HUES6 (cell line): ENCODE data around the gene ADARB1.

ENCODE experiments used
- H3K27ac ChIP-seq: 2 replicates; pipeline ENCODE4 v1.7.0; 2013; ENCODE audit warnings: low read depth, mild to moderate bottlenecking, low read length, inconsistent platforms
- H3K27me3 ChIP-seq: 2 replicates; pipeline ENCODE4 v1.6.1; 2013; ENCODE audit warnings: low read length; ENCODE audit not compliant: control insufficient read depth, insufficient read depth
- H3K36me3 ChIP-seq: 2 replicates; pipeline ENCODE4 v1.6.1; 2013; ENCODE audit warnings: low read length; ENCODE audit not compliant: control insufficient read depth, insufficient read depth
- H3K4me1 ChIP-seq: 2 replicates; pipeline ENCODE4 v1.6.1; 2013; ENCODE audit warnings: low read length; ENCODE audit not compliant: control insufficient read depth, insufficient read depth
- H3K4me3 ChIP-seq: 2 replicates; pipeline ENCODE4 v1.5.1; 2013; ENCODE audit warnings: low read depth, low read length
- H3K9ac ChIP-seq: one replicate; pipeline ENCODE4 v1.6.1; 2013; ENCODE audit warnings: mild to moderate bottlenecking, low read length
- H3K9me3 ChIP-seq: 2 replicates; pipeline ENCODE4 v1.6.1; 2013; ENCODE audit warnings: low read depth, low read length; ENCODE audit not compliant: control insufficient read depth, insufficient read depth

The ADARB1 gene

GRCh38 chr21:45253633-45254459 is 179.5 kb downstream of the ADARB1 start:
- Histone ChIP-seq H3K9ac (no peak overlapping the region), H3K4me3 (no peak overlapping the region), H3K9me3 (no peaks in the 10 kb centered on the region), H3K27ac (no peak overlapping the region), H3K36me3 (no peaks in the 10 kb centered on the region), H3K4me1 (peaks cover 14% of the 10 kb centered on the region), H3K27me3 (no peaks in the 10 kb centered on the region)

DNA sequence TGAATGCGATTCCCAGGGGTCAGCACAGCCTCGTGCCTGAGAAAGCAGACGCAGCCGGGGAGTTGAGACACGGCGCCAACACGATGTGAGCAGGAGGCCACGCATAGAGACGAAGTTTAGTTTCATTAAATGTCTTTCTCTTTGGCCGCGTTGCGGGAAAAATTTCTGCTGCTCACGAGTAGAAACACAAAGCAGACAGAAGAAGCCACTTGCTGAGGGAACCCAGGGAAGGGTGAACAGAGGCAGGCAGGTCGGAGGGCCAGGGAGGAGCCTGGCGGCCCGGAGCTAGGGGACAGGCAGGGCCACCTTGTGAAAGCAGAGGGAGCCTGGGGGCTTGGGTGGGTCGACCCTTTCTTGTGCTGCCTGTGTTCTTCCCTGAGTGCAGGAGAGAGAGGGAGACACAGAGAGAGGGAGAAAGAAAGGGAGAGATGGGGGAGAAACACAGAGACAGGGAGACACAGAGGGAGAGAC is 180.1 kb downstream of the ADARB1 start:
- Histone ChIP-seq H3K9ac (no peak overlapping the region), H3K27ac (no peak overlapping the region), H3K36me3 (no peaks in the 10 kb centered on the region), H3K4me3 (no peak overlapping the region), H3K4me1 (peaks cover 9% of the 10 kb centered on the region; the same call in 1 of the 2 replicates), H3K27me3 (no peaks in the 10 kb centered on the region), H3K9me3 (no peaks in the 10 kb centered on the region)

GRCh38 chr21:45255381-45256020 is 181.1 kb downstream of the ADARB1 start:
- H3K9ac ChIP-seq = no peak overlapping the region

DNA sequence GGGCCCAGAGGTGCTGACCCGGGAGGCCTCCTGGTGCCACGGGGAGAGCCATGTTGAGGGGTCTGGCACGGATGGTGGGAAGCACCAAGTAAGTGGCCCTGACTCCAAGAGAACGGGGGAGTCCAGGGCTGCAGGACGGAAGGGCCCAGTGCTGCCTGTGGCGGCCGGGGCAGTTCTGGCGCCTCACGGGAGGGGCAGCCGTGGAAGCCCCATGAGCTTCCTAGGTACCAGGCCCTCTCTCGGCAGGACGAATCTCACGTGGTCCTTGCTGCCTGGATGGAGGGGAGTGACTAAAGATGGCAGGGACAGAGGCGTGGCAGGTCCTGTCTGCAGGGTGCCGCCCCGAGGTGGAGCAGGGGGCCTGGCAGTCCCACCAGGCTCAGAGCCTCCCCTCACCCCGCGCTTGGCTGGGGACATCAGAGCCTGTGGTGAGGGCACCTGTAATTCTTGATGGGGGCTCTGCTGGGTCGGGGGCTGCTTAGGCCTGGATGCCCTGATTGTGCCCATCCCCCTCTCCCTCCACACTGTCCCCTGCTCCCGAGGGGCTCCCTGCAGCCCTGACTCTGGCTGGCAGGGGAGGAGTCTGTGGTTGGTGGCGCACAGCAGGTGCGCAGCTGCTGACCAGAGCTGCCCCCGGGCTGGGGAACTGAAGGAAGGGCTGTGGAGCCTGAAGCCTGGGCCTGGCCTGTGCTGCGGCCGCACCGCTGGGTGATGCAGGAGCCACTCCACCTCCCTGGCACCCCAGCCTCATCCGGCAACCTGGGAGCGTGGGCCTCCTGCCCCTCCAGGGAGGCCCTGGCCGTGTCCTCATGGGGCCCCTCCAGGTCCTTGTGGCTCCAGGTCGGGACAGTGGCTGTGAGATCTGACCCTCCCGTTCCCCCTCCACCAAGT is 181.9 kb downstream of the ADARB1 start:
- Histone ChIP-seq H3K27me3 (no peaks in the 10 kb centered on the region), H3K27ac (no peak overlapping the region), H3K4me1 (peaks cover 9% of the 10 kb centered on the region; the same call in 1 of the 2 replicates), H3K36me3 (no peaks in the 10 kb centered on the region), H3K4me3 (no peak overlapping the region), H3K9me3 (no peaks in the 10 kb centered on the region), H3K9ac (no peak overlapping the region)

More at GRCh38 chr21:45255381-45256020, 181.1 kb downstream of the ADARB1 start:
- Histone ChIP-seq H3K9me3 (no peaks in the 10 kb centered on the region), H3K4me1 (peaks cover 9% of the 10 kb centered on the region; the same call in 1 of the 2 replicates), H3K27ac (no peak overlapping the region), H3K27me3 (no peaks in the 10 kb centered on the region), H3K36me3 (no peaks in the 10 kb centered on the region), H3K4me3 (no peak overlapping the region)

DNA sequence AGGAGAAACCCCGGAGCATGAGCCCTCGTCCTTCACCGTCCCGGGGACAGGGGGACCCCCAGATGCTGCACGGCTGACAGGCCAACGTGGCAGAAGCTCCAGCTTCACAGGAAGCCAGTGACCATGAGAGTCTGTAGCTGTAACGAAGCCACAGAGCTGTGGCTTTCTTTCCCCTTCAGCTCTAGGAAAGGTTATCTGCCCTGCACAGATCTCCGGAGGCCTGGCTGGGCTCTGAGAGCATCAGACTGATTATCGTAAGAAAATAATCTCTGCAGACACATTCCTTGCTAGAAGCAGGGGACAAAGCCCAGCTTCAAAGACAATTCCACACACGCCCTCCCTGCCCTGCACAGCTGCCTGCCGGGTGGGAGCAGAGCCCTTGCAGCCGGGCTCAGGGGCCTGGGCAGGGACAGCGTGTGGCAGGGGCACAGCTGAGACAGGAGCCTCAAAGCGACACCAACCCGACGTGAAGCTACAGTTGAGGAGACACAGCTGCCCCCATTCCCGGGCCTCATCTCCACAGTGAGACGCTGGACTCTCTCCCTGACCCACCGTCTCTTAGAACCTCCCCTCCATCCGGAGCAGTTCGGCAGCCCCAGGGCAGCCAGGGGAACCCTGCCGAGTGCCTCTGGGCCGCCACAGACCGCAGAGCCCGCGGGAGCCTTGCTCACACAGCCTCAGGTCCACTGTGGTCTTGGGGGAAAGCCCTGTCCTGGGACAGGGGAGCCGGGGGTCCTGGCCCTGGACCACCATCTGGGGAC is 182.7 kb downstream of the ADARB1 start:
- no peak overlapping the region for H3K27ac ChIP-seq
- peaks cover 4% of the 10 kb centered on the region; the same call in 1 of the 2 replicates for H3K36me3 ChIP-seq
- H3K4me3 ChIP-seq = no peak overlapping the region
- peaks cover 9% of the 10 kb centered on the region; the same call in 1 of the 2 replicates for H3K4me1 ChIP-seq
- H3K9me3 ChIP-seq = no peaks in the 10 kb centered on the region
- no peaks in the 10 kb centered on the region for H3K27me3 ChIP-seq
- H3K9ac ChIP-seq = no peak overlapping the region

GRCh38 chr21:45257673-45258341 is 183.4 kb downstream of the ADARB1 start:
- Histone ChIP-seq H3K27ac (no peak overlapping the region), H3K9me3 (no peaks in the 10 kb centered on the region), H3K4me3 (no peak overlapping the region), H3K9ac (no peak overlapping the region), H3K27me3 (no peaks in the 10 kb centered on the region), H3K36me3 (peaks cover 7% of the 10 kb centered on the region; the same call in 1 of the 2 replicates), H3K4me1 (peaks cover 9% of the 10 kb centered on the region; the same call in 1 of the 2 replicates)

- Histone ChIP-seq H3K4me1 (peaks cover 3% of the 10 kb centered on the region; the same call in 1 of the 2 replicates), H3K4me3 (no peak overlapping the region), H3K36me3 (peaks cover 13% of the 10 kb centered on the region), H3K9ac (no peak overlapping the region), H3K27me3 (no peaks in the 10 kb centered on the region), H3K27ac (no peak overlapping the region), H3K9me3 (no peaks in the 10 kb centered on the region)
Observed at GRCh38 chr21:45258466-45258865, 184.1 kb downstream of the ADARB1 start.

DNA sequence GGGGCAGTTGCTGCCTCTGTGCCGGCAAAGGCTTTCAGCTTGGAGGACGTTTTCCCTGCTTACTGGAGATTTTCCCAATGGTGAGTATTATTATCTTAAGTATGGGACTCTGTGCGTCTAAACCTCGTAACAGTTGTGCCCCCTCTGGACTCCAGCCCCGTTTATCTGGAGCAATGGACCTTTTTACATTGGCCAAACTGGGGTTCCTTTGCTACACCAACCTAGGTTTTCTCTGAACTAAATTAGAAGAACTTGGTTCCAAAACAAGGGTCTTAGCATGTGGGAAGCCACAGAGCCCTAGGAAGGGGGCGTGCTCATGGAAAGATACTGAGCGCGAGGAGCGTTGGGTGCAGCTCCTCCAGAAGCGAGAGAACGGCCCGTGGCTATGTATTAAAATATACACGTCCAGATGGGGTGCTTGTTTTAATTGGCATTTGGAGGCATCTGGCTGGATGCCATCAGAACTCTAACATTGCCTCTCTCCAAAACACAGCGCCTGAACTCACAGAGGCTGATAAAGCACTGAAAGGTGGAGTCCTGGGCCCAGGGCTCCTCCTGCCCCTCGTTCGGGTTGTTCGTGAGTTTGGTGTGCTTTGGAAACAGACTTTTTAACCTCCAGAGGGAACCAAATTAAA is 184.9 kb downstream of the ADARB1 start:
- H3K9ac ChIP-seq = no peak overlapping the region
- H3K36me3 ChIP-seq = peaks cover 21% of the 10 kb centered on the region
- H3K27me3 ChIP-seq = no peaks in the 10 kb centered on the region

DNA sequence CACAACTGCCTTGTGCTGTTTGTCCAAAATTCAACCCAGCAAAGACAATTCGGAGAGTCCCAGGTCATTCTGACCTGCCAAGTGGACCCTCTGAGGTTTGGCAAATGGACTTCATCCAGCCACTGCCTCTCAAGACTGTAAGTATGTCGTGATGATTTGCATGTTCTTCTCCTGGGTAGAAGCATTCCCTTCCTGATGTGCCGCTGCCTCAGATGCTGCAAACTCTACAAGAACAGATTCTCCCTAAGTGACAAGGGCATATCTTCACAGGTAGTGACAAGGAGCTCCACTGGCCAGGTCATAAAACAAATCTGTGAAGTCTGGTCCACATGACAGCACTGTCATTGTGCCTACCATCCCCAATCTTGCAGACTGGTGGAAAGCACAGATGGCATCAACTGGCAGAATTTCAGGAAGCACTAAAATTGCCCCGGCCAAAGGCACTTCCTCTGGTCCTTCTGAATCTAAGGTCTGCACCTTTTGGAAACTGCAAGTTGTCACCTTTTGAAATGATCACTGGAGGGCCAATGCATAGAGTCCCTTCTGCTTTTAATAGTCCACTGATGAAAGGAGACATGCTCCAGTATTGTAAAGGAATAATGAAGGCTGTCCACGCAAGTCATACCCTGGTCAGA is 185.9 kb downstream of the ADARB1 start:
- H3K4me1 ChIP-seq = peaks cover 3% of the 10 kb centered on the region; the same call in 1 of the 2 replicates
- no peak overlapping the region for H3K4me3 ChIP-seq
- H3K9me3 ChIP-seq = no peaks in the 10 kb centered on the region
- no peak overlapping the region for H3K9ac ChIP-seq
- no peak overlapping the region for H3K27ac ChIP-seq
- no peaks in the 10 kb centered on the region for H3K27me3 ChIP-seq
- peaks cover 30% of the 10 kb centered on the region for H3K36me3 ChIP-seq

More for the DNA sequence above, 184.9 kb downstream of the ADARB1 start:
- Histone ChIP-seq H3K27ac (no peak overlapping the region), H3K4me1 (peaks cover 3% of the 10 kb centered on the region; the same call in 1 of the 2 replicates), H3K9me3 (no peaks in the 10 kb centered on the region), H3K4me3 (no peak overlapping the region)
